Esophagus muscularis mucosa (tissue), 4 donors: ENCODE measurements around the gene CHRNA5. TPM values are rescaled to one million over a fixed set of nuclear protein-coding genes. Genes with fewer than 3 reads are reported as not detected.

ENCODE experiments used
- DNase-seq: peaks from one replicate; pipeline ENCODE4 v3.0.0-alpha.2; 2017; ENCODE audit errors: extremely low spot score
- H3K27ac ChIP-seq, 4 donors: fragments of 200-600 bp; sonication (generic); replicated peaks in 1 of 4; 1 replicate in 3 of 4; 2 replicates in 1 of 4; pipeline ENCODE4 v1.5.1; 2016 to 2019; ENCODE audit warnings: mild to moderate bottlenecking in 1 of 4
- H3K27me3 ChIP-seq, 4 donors: fragments of 200-600 bp; sonication (generic); one replicate each; pipeline versions ENCODE4 v1.5.1 to v1.6.0; 2016 to 2019
- H3K36me3 ChIP-seq, 4 donors: fragments of 200-600 bp; sonication (generic); one replicate each; pipeline ENCODE4 v1.5.1; 2016 to 2019
- H3K4me1 ChIP-seq, 4 donors: fragments of 200-600 bp; sonication (generic); one replicate each; pipeline ENCODE4 v1.5.1; 2016 to 2019
- H3K4me3 ChIP-seq, 4 donors: fragments of 200-600 bp; sonication (generic); 1 replicate in 2 of 4; 2 replicates in 2 of 4; pipeline ENCODE4 v1.5.1; 2016 to 2019; ENCODE audit warnings: mild to moderate bottlenecking in 4 of 4, moderate library complexity in 1 of 4
- H3K9me3 ChIP-seq, 4 donors: fragments of 200-600 bp; sonication (generic); 1 replicate in 3 of 4; 2 replicates in 1 of 4; pipeline ENCODE4 v1.5.1; 2016 to 2019
- EP300 ChIP-seq: sonication (generic); formaldehyde crosslinking; IDR thresholded peaks from one replicate; pipeline ENCODE4 v1.6.1; 2017; ENCODE audit warnings: antibody characterized with exemption
- POLR2A ChIP-seq: fragments of 450-650 bp; IDR thresholded peaks from one replicate; pipeline ENCODE4 v1.6.1; 2017; ENCODE audit warnings: antibody characterized with exemption, moderate library complexity, mild to moderate bottlenecking, low read depth
- POLR2AphosphoS5 ChIP-seq, 2 donors: sonication (generic); formaldehyde crosslinking; IDR thresholded peaks; one replicate each; pipeline ENCODE4 v1.6.1; 2017; ENCODE audit warnings: antibody characterized with exemption in 2 of 2
- WGBS: methylation state at CpG from one replicate; pipeline ENCODE4 v1.1.5; 2018; 5-methylcytosine and 5-hydroxymethylcytosine counted together
- intact Hi-C: fragments of 100-400 bp; cut with DNase I; formaldehyde crosslinking; loops from one replicate; pipeline ENCODE4 v1.15.1; 2023
- total RNA-seq, 4 donors: library from RNA; depleted of rRNA; stranded (reverse); fragments of >200 nt; gene quantifications; one replicate each; pipeline versions ENCODE4 v1.1.0 to v1.2.1, GENCODE V29; 2016
- TF ChIP-seq, protein P1 (sequence below), 3 experiments: fragments of 200-600 bp in 2 of 3; fragments of 450-650 bp in 1 of 3; sonication (generic) in 2 of 3; IDR thresholded peaks; one replicate each; pipeline ENCODE4 v1.5.1; 2017 to 2019; ENCODE audit warnings: antibody characterized with exemption in 3 of 3, mild to moderate bottlenecking in 2 of 3, moderate library complexity in 1 of 3

CHRNA5 gene
- total RNA-seq, 4 donors from 2014 or later: 0.80 to 1.2 (median 0.98) TPM

- intact Hi-C loops: loop anchor here (5.0 kb wide), 1 partner anchor 135 kb away; no protein-coding TSS in a partner anchor
- peaks cover 0 to 36% (median 25%) of the 10 kb centered on the region in 4 donors for H3K27me3 ChIP-seq
- no peaks in the 10 kb centered on the region for H3K36me3 ChIP-seq
- H3K4me1 ChIP-seq: peaks cover 12 to 29% (median 27%) of the 10 kb centered on the region in 4 donors
- TF ChIP-seq POLR2AphosphoS5 (IDR thresholded peaks at IDR 0.05) (no peak), POLR2A (no peak)
- DNase-seq: no peak
- no peak overlapping the region for H3K4me3 ChIP-seq
- no peaks in the 10 kb centered on the region for H3K9me3 ChIP-seq
- H3K27ac ChIP-seq: no peak overlapping the region
- WGBS: 74% methylated on average over 6 of the region's 7 CpGs
Measured at GRCh38 chr15:78617076-78617475, 51.8 kb downstream of the CHRNA5 start.

DNA sequence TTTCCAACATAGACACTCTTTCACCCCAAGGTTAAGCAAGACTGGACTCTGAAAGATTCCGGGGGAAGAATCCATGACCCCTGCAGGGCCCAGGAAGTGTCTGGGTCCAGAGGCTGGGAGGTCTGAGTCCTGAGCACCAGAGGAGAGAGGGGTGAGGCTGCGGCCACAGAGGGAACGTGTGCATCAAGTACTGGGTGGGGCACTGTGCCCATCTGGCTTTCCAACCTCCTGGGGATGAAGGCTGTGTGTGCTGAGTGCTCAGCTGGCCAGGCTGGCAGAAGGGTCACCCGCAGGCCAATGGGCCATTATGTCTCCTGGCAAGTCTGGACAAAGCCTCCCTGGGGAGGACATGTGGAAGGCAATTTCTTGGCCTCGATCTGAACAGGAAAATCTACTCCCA, 52.2 kb downstream of the CHRNA5 start:
- DNase-seq: no peak
- TF ChIP-seq, protein P1, sequence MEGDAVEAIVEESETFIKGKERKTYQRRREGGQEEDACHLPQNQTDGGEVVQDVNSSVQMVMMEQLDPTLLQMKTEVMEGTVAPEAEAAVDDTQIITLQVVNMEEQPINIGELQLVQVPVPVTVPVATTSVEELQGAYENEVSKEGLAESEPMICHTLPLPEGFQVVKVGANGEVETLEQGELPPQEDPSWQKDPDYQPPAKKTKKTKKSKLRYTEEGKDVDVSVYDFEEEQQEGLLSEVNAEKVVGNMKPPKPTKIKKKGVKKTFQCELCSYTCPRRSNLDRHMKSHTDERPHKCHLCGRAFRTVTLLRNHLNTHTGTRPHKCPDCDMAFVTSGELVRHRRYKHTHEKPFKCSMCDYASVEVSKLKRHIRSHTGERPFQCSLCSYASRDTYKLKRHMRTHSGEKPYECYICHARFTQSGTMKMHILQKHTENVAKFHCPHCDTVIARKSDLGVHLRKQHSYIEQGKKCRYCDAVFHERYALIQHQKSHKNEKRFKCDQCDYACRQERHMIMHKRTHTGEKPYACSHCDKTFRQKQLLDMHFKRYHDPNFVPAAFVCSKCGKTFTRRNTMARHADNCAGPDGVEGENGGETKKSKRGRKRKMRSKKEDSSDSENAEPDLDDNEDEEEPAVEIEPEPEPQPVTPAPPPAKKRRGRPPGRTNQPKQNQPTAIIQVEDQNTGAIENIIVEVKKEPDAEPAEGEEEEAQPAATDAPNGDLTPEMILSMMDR (IDR thresholded peaks at IDR 0.05): no peak
- TF ChIP-seq EP300 (no peak), POLR2A (no peak), POLR2AphosphoS5 (IDR thresholded peaks at IDR 0.05) (no peak)
- no peaks in the 10 kb centered on the region for H3K36me3 ChIP-seq
- peaks cover 12 to 29% (median 27%) of the 10 kb centered on the region in 4 donors for H3K4me1 ChIP-seq
- 78% methylated on average over 5 of the region's 5 CpGs for WGBS
- H3K4me3 ChIP-seq: no peak overlapping the region
- no peak overlapping the region for H3K27ac ChIP-seq
- peaks cover 0 to 40% (median 26%) of the 10 kb centered on the region in 4 donors for H3K27me3 ChIP-seq
- intact Hi-C loops: loop anchor here (5.0 kb wide), 1 partner anchor 135 kb away; no protein-coding TSS in a partner anchor
- H3K9me3 ChIP-seq: no peaks in the 10 kb centered on the region

- no peak for DNase-seq
- H3K4me3 ChIP-seq: no peak overlapping the region
- H3K27ac ChIP-seq: no peak overlapping the region
- H3K4me1 ChIP-seq: peaks cover 12 to 29% (median 27%) of the 10 kb centered on the region in 4 donors
- WGBS: 80% methylated on average over 8 of the region's 8 CpGs
- peaks cover 0 to 44% (median 26%) of the 10 kb centered on the region in 4 donors for H3K27me3 ChIP-seq
- no peaks in the 10 kb centered on the region for H3K36me3 ChIP-seq
- intact Hi-C loops: loop anchor here (2.0 to 5.0 kb wide), 2 partner anchors 91 to 134 kb away; no protein-coding TSS in a partner anchor
- H3K9me3 ChIP-seq: no peaks in the 10 kb centered on the region
- TF ChIP-seq POLR2AphosphoS5 (IDR thresholded peaks at IDR 0.05) (no peak), EP300 (no peak), POLR2A (no peak)
- TF ChIP-seq, protein P1 (IDR thresholded peaks at IDR 0.05): no peak
Measured at GRCh38 chr15:78618064-78618463, 52.7 kb downstream of the CHRNA5 start.

GRCh38 chr15:78618490-78618934, 53.2 kb downstream of the CHRNA5 start:
- no peaks in the 10 kb centered on the region for H3K36me3 ChIP-seq
- peaks cover 12 to 29% (median 27%) of the 10 kb centered on the region in 4 donors for H3K4me1 ChIP-seq
- peaks cover 0 to 45% (median 26%) of the 10 kb centered on the region in 4 donors for H3K27me3 ChIP-seq
- no peak overlapping the region for H3K27ac ChIP-seq
- no peaks in the 10 kb centered on the region for H3K9me3 ChIP-seq
- DNase-seq: peak; percentile 98
- H3K4me3 ChIP-seq: no peak overlapping the region
- intact Hi-C loops: loop anchor here (2.0 to 5.0 kb wide), 2 partner anchors 90 to 134 kb away; no protein-coding TSS in a partner anchor
- 14% methylated on average over 8 of the region's 8 CpGs for WGBS
- TF ChIP-seq EP300: no peak
- TF ChIP-seq POLR2A: no peak
- TF ChIP-seq, protein P1 (IDR thresholded peaks at IDR 0.05): peak; percentile 82 to 89 (median 88)
- TF ChIP-seq POLR2AphosphoS5 (IDR thresholded peaks at IDR 0.05): peak in 1 of 2 donors; percentile 81

DNA sequence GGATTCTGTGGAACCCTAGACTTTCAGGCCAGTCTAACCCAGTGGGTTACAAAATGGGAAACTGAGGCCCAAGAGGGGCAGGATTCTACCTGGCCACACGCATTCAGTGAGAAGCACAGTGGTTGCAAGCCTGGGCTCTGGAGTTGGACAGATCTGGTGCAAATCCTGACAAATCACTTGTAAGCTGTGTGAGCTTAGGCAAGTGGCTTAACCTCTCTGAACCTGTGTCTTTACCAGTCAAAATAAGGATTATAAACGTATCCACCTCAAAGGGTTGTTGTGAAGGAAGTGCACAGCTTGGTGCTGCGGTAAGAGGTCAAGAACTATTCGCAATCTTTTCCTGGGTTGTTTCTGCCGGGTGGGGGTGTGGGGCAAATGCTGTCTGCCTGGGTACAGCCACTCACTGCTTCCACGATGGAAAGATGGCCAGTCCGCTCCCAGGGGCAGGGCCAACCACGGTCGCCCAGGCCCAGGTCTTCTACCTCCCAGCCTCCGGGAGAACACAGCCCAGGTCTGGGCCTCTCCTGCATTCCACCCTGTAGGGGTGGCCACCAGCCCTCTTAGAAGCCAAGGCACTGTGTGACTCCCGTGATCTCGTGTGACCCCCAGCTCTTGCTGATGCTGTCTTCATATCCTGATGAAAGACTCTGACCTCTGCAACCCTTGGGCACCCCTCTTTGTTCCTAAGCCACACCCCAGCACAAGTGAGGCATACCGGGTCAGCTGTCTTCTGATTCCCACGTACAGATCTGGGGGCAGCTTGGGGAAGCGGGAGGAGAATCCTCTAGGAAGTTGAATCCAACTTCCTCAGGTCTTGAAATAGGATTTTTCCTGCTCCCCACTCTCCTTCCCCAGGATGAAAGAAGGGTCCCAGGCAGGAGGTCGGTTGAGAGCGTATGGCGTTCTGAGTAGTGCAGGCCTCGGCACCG, 54.0 kb downstream of the CHRNA5 start:
- DNase-seq: no peak
- H3K4me1 ChIP-seq: peaks cover 12 to 29% (median 27%) of the 10 kb centered on the region in 4 donors
- H3K4me3 ChIP-seq: peak overlapping the region in 1 of 4 donors; percentile 40
- intact Hi-C loops: loop anchor here (2.0 to 5.0 kb wide), 2 partner anchors 90 to 133 kb away; no protein-coding TSS in a partner anchor
- no peak for TF ChIP-seq POLR2AphosphoS5 (IDR thresholded peaks at IDR 0.05)
- TF ChIP-seq POLR2A: no peak
- TF ChIP-seq, protein P1 (IDR thresholded peaks at IDR 0.05): no peak
- no peak for TF ChIP-seq EP300
- no peaks in the 10 kb centered on the region for H3K36me3 ChIP-seq
- no peaks in the 10 kb centered on the region for H3K9me3 ChIP-seq
- no peak overlapping the region for H3K27ac ChIP-seq
- 50% methylated on average over 15 of the region's 20 CpGs for WGBS
- peaks cover 0 to 50% (median 26%) of the 10 kb centered on the region in 4 donors for H3K27me3 ChIP-seq
